G401 (cell line): ENCODE measurements around the gene DNAH14. TPM values are rescaled to one million over a fixed set of nuclear protein-coding genes. Genes with fewer than 3 reads are reported as not detected.
A peak's percentile ranks its signal among the peaks of the same experiment; 100 is the strongest.
"Not testable (repeated sequence)": the region's sequence is repeated elsewhere in the genome, so short reads cannot be mapped to it uniquely, and the experiment has no call there.

Experiments used
- DNase-seq: peaks from one replicate; pipeline ENCODE4 v3.0.0-alpha.2; 2015; ENCODE audit warnings: low spot score
- in situ Hi-C: cut with HindIII; loops from 2 replicates; pipeline ENCODE4 v1.10.0; 2016; ENCODE audit warnings: low sequenced_read_pairs, mixed read lengths
- total RNA-seq: library from RNA; depleted of rRNA; stranded (reverse); fragments of >200 nt; shearing (Covaris generic); gene quantifications from 2 replicates; pipeline ENCODE4 v1.2.3, GENCODE V29; 2014

Gene DNAH14
- total RNA-seq, 1 experiment from 2014 or later = 55.6 TPM

GRCh38 chr1:224914292-224914900, 15.1 kb upstream of the DNAH14 start:
- in situ Hi-C loops = no loop called here
- no peak for DNase-seq

- in situ Hi-C loops = no loop called here
- no peak for DNase-seq
Observed at GRCh38 chr1:224919508-224919907, 10.0 kb upstream of the DNAH14 start.

GRCh38 chr1:224920930-224921329, 8.5 kb upstream of the DNAH14 start:
- in situ Hi-C loops = no loop called here

GRCh38 chr1:224921354-224921753, 8.1 kb upstream of the DNAH14 start:
- in situ Hi-C loops = no loop called here
- DNase-seq = no peak

More at GRCh38 chr1:224920930-224921329, 8.5 kb upstream of the DNAH14 start:
- no peak for DNase-seq

- in situ Hi-C loops = no loop called here
- DNase-seq = peak; percentile 62
Observed at GRCh38 chr1:224922404-224923164, 6.9 kb upstream of the DNAH14 start.

- no peak for DNase-seq
- in situ Hi-C loops = no loop called here
Observed at GRCh38 chr1:224923726-224924125, 5.7 kb upstream of the DNAH14 start.

- DNase-seq, in situ Hi-C loops: not testable (repeated sequence)
Observed at GRCh38 chr1:224927631-224928030, 1.8 kb upstream of the DNAH14 start.

GRCh38 chr1:224928906-224929305, 569 bp upstream of the DNAH14 start:
- in situ Hi-C loops = no loop called here
- DNase-seq = no peak

- in situ Hi-C loops = no loop called here
- no peak for DNase-seq
Observed at GRCh38 chr1:224931605-224932004, 2.1 kb downstream of the DNAH14 start.

- DNase-seq = no peak
- in situ Hi-C loops = no loop called here
Observed at GRCh38 chr1:224932607-224933249, 3.3 kb downstream of the DNAH14 start.

GRCh38 chr1:224933584-224933983, 4.1 kb downstream of the DNAH14 start:
- in situ Hi-C loops = no loop called here
- DNase-seq = no peak

- no peak for DNase-seq
- in situ Hi-C loops = no loop called here
Observed at GRCh38 chr1:224938652-224939051, 9.2 kb downstream of the DNAH14 start.

GRCh38 chr1:224939844-224940425, 10.5 kb downstream of the DNAH14 start:
- DNase-seq = no peak
- in situ Hi-C loops = loop anchor here (10.0 kb wide), 1 partner anchor 135 kb away; no protein-coding TSS in a partner anchor

GRCh38 chr1:224940735-224941134, 11.3 kb downstream of the DNAH14 start:
- in situ Hi-C loops = loop anchor here (10.0 kb wide), 1 partner anchor 134 kb away; no protein-coding TSS in a partner anchor
- DNase-seq = not testable (repeated sequence)

GRCh38 chr1:224945651-224946348, 16.3 kb downstream of the DNAH14 start:
- not testable (repeated sequence) for DNase-seq
- in situ Hi-C loops = loop anchor here (10.0 kb wide), 1 partner anchor 129 kb away; no protein-coding TSS in a partner anchor

- DNase-seq = not testable (repeated sequence)
- in situ Hi-C loops = loop anchor here (10.0 kb wide), 1 partner anchor 128 kb away; no protein-coding TSS in a partner anchor
Observed at GRCh38 chr1:224946349-224946691, 16.8 kb downstream of the DNAH14 start.

GRCh38 chr1:224957696-224958095, 28.2 kb downstream of the DNAH14 start:
- no peak for DNase-seq
- in situ Hi-C loops = no loop called here

- no peak for DNase-seq
- in situ Hi-C loops = no loop called here
Observed at GRCh38 chr1:224958490-224958889, 29.0 kb downstream of the DNAH14 start.

GRCh38 chr1:224959115-224959514, 29.6 kb downstream of the DNAH14 start:
- in situ Hi-C loops = no loop called here
- no peak for DNase-seq
